Measurements from ENCODE around the gene TSSK6.
A peak's percentile ranks its signal among the peaks of the same experiment; 100 is the strongest.

The TSSK6 gene

DNA sequence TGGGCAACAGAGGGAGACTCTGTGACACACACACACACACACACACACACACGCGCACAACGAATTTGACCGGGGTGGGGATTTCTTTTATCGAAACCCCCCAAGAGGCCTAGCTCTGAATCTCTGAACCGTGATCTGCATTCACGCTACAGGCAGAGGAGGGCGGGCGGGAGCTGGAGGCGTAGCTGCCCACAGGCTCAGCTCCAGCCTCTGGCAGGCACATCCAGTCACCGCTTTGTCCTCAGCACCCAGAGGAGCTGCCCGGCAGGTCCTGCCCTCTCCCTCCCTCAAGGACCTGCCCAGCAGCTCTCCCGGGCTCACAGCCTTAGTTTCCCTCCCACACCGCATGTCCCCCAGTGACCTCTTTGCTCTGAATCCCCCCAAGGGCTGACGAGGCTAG is 42.7 kb upstream of the TSSK6 start:
- TF ChIP-seq CTCF (IDR thresholded peaks at IDR 0.05; ENCODE audit: low read depth, low read length), result no peak
- no peak for DNase-seq (ENCODE audit: extremely low read depth, low read depth)

GRCh38 chr19:19554074-19555023 is 39.0 kb upstream of the TSSK6 start:
- no peak for DNase-seq (ENCODE audit: extremely low read depth, low read depth)
- TF ChIP-seq CTCF (IDR thresholded peaks at IDR 0.05; ENCODE audit: low read depth, low read length), result peak; percentile 76

- no peak for TF ChIP-seq CTCF (IDR thresholded peaks at IDR 0.05; ENCODE audit: low read depth, low read length)
These were observed 38.3 kb upstream of the TSSK6 start for GRCh38 chr19:19553670-19554069.

DNA sequence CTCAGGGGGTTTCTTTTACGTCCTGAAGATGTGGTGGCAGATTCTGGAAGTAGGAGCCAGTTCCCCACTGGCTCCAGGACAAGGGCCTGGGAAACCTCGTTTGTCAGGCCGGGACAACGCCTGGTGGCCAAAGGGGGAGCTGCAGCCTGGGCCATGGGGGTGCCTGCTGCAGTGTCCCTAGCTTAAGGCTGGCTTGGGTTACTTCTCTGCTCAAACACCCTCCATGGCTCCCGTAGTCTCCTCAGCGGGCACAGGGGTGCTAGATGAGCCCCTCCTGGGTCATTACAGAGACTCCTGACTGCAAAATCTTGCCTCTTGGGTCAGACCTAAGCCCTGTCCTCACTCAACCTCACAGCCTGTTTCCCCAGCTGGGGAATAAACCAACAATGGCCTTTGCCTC is 37.5 kb upstream of the TSSK6 start:
- peak; percentile 56 for TF ChIP-seq CTCF (IDR thresholded peaks at IDR 0.05; ENCODE audit: low read depth, low read length)

More at GRCh38 chr19:19553670-19554069, 38.3 kb upstream of the TSSK6 start:
- DNase-seq (ENCODE audit: extremely low read depth, low read depth), result no peak

GRCh38 chr19:19551853-19552192 is 36.5 kb upstream of the TSSK6 start:
- no peak for TF ChIP-seq CTCF (IDR thresholded peaks at IDR 0.05; ENCODE audit: low read depth, low read length)
- DNase-seq (ENCODE audit: extremely low read depth, low read depth), result no peak

More for the DNA sequence above, 37.5 kb upstream of the TSSK6 start:
- no peak for DNase-seq (ENCODE audit: extremely low read depth, low read depth)

GRCh38 chr19:19550972-19551852 is 35.9 kb upstream of the TSSK6 start:
- no peak for DNase-seq (ENCODE audit: extremely low read depth, low read depth)
- TF ChIP-seq CTCF (IDR thresholded peaks at IDR 0.05; ENCODE audit: low read depth, low read length), result no peak
